RPMI7951 (cell line): ENCODE data around the gene MLXIPL. TPM values are rescaled to one million over a fixed set of nuclear protein-coding genes. Genes with fewer than 3 reads are reported as not detected.
"Not testable (repeated sequence)": the region's sequence is repeated elsewhere in the genome, so short reads cannot be mapped to it uniquely, and the experiment has no call there.

Experiments used
- DNase-seq: peaks from one replicate; pipeline ENCODE4 v3.0.0-alpha.2; 2012; ENCODE audit warnings: low read depth
- total RNA-seq: library from RNA; depleted of rRNA; stranded (reverse); fragments of >200 nt; shearing (Covaris generic); gene quantifications from 2 replicates; pipeline ENCODE4 v1.2.3, GENCODE V29; 2014; rRNA removed

Gene MLXIPL
- total RNA-seq, 1 experiment from 2014 or later = not detected

DNA sequence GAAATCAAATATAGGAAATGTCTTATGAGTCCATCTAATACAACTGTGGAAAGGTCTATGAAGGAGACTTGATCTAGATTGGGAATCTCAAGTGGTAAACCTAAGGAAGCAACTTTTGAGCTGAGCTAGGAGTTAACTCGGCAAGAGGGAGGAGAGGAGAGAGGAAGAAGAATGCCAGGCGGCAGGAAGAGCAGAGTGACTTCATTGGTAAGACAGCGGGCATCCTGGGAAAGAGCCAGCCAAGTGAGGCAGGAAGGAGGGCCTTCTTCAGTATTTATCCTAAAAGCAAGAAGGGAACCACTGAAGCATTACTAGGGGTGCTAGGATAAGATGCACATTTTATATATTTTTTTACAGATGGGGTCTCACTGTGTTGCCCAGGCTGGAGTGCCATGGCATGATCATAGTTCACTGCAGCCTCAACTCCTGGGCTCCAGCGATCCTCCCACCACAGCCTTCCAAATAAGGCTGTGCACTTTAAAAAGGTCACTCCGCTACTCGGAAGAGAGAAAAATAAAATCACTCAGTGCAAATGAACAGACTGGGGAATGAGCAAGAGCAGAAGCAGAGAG, 68.8 kb downstream of the MLXIPL start:
- DNase-seq = peak; percentile 39

GRCh38 chr7:73550093-73550492, 74.2 kb downstream of the MLXIPL start:
- not testable (repeated sequence) for DNase-seq

DNA sequence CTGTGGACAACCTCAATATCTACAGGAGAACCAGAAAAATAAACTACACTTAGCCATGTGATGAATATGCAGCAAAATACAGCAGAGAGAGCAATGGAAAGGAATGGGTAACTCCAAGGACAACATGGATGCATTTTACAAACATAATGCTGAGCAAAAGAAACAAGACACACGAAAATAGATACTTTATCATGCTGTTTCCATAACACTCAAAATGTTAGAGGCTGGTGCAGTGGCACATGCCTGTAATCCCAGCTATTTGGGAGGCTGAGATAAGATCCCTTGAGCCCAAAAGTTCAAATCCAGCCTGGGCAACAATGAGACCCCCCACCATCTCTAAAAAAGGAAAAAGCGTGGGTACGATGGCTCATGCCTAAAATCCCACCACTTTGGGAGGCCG, 75.1 kb downstream of the MLXIPL start:
- no peak for DNase-seq

GRCh38 chr7:73547841-73548240, 76.5 kb downstream of the MLXIPL start:
- DNase-seq = no peak

GRCh38 chr7:73544678-73545077, 79.6 kb downstream of the MLXIPL start:
- no peak for DNase-seq

Other genes starting within 250 kb of the MLXIPL start
- 0.60 and 0.88 TPM in 2 replicates for gene FZD9, start 190.7 kb downstream of the MLXIPL start, total RNA-seq
- 54.2 and 60.4 TPM in 2 replicates for gene BAZ1B, start 102.2 kb downstream of the MLXIPL start, total RNA-seq
- 32.8 and 33.1 TPM in 2 replicates for gene BCL7B, start 66.8 kb downstream of the MLXIPL start, total RNA-seq
- gene TBL2, start 45.9 kb downstream of the MLXIPL start, total RNA-seq = 78.9 and 88.3 TPM in 2 replicates
- 2.0 and 2.1 TPM in 2 replicates for gene VPS37D, start 43.3 kb upstream of the MLXIPL start, total RNA-seq
- 2.3 and 2.5 TPM in 2 replicates for gene DNAJC30, start 58.9 kb upstream of the MLXIPL start, total RNA-seq
- gene BUD23, start 59.1 kb upstream of the MLXIPL start, total RNA-seq = 54.5 and 55.3 TPM in 2 replicates
- 36.4 and 45.6 TPM in 2 replicates for gene STX1A, start 95.1 kb upstream of the MLXIPL start, total RNA-seq
- gene ABHD11, start 114.3 kb upstream of the MLXIPL start, total RNA-seq = 19.8 and 20.7 TPM in 2 replicates
- gene CLDN3, start 145.7 kb upstream of the MLXIPL start, total RNA-seq = not detected in 2 replicates
- 0.49 and 1.2 TPM in 2 replicates for gene CLDN4, start 206.5 kb upstream of the MLXIPL start, total RNA-seq
- gene METTL27, start 218.0 kb upstream of the MLXIPL start, total RNA-seq = 0.12 and 0.29 TPM in 2 replicates
- gene TMEM270, start 236.6 kb upstream of the MLXIPL start, total RNA-seq = not detected in 2 replicates